ENCODE measurements around the gene FAM180A. TPM values are rescaled to one million over a fixed set of nuclear protein-coding genes. Genes with fewer than 3 reads are reported as not detected.

The FAM180A gene
- total and polyA plus RNA-seq, 9 of the 15 experiments (the other 6 are each of a cell fraction or from before 2014, with no cell fraction given), result not detected

- Histone ChIP-seq H3K36me3 (ENCODE audit: control insufficient read depth, insufficient read depth, low read length) (no peaks in the 10 kb centered on the region), H3K27ac (ENCODE audit: extremely low read depth, low read depth, low read length) (no peak overlapping the region), H4K20me1 (replicated peaks; ENCODE audit: control insufficient read depth, insufficient read depth, low read length) (peaks cover 15% of the 10 kb centered on the region; the same call in 1 of the 2 replicates), H3K4me2 (ENCODE audit: insufficient read depth, low read length) (no peak overlapping the region), H3K79me2 (ENCODE audit: control insufficient read depth, insufficient read depth, low read length) (no peaks in the 10 kb centered on the region), H2AFZ (ENCODE audit: low read depth, low read length) (no peak overlapping the region), H3K27me3 (ENCODE audit: control insufficient read depth in 2 of 2, insufficient read depth in 2 of 2, low read length in 2 of 2) (no peaks in the 10 kb centered on the region), H3K9me3 (replicated peaks; ENCODE audit: control insufficient read depth, insufficient read depth, low read depth, low read length) (no peaks in the 10 kb centered on the region), H3K9me1 (ENCODE audit: control insufficient read depth, insufficient read depth, low read length) (no peaks in the 10 kb centered on the region), H3K4me1 (replicated peaks in 1 of 2; ENCODE audit: control insufficient read depth in 2 of 2, insufficient read depth in 2 of 2, low read length in 2 of 2) (peaks cover 2 to 3% of the 10 kb centered on the region in 2 experiments; a peak in 3 of 5 replicates), H3K4me3 (no peak overlapping the region), H3K9ac (ENCODE audit: insufficient read depth in 1 of 2, low read depth in 2 of 2, low read length in 2 of 2) (no peak overlapping the region)
- BruUV-seq (replicated peaks), result no TSS peak
- ChIA-PET CTCF (ENCODE audit: low intra/inter-chr PET ratio) (interaction anchor here (0.7 kb wide), 1 partner anchor 82 kb away, joined by 4 read pairs; no protein-coding TSS in a partner anchor), POLR2A (interaction anchor here (0.7 to 2.8 kb wide), 7 partner anchors 10 to 258 kb away, joined by 3 to 9 read pairs (median 3); no protein-coding TSS in a partner anchor)
- no peak for ATAC-seq
- in situ Hi-C loops (cut with MboI), result no loop called here
- WGBS (ENCODE audit: insufficient coverage, low coverage, missing lambda C conversion rate), result 16% methylated on average over 3 of the region's 3 CpGs
- intact Hi-C loops (cut with micrococcal nuclease), result no loop called here
- no peak for FAIRE-seq
- no peak for TF ChIP-seq SP1 (CRISPR knock-in tag; IDR thresholded peaks at IDR 0.05)
- TF ChIP-seq SMAD4 (CRISPR knock-in tag; conservative IDR thresholded peaks at IDR 0.05), result no peak
- no peak for TF ChIP-seq NONO (IDR thresholded peaks at IDR 0.05; ENCODE audit: low read depth in 2 of 2, low read length in 1 of 2)
- DNase-seq (ENCODE audit: extremely low read depth in 1 of 4, low spot score in 3 of 4), result no peak
Measured at GRCh38 chr7:135684136-135684535, 64.5 kb downstream of the FAM180A start.

GRCh38 chr7:135683609-135684008, 65.0 kb downstream of the FAM180A start:
- ATAC-seq (no peak), FAIRE-seq (no peak), DNase-seq (ENCODE audit: extremely low read depth in 1 of 4, low spot score in 3 of 4) (no peak)
- Histone ChIP-seq H3K79me2 (ENCODE audit: control insufficient read depth, insufficient read depth, low read length) (no peaks in the 10 kb centered on the region), H3K4me3 (no peak overlapping the region), H4K20me1 (replicated peaks; ENCODE audit: control insufficient read depth, insufficient read depth, low read length) (peaks cover 15% of the 10 kb centered on the region; the same call in 1 of the 2 replicates), H2AFZ (ENCODE audit: low read depth, low read length) (no peak overlapping the region), H3K4me2 (ENCODE audit: insufficient read depth, low read length) (no peak overlapping the region), H3K9ac (ENCODE audit: insufficient read depth in 1 of 2, low read depth in 2 of 2, low read length in 2 of 2) (no peak overlapping the region), H3K27me3 (ENCODE audit: control insufficient read depth in 2 of 2, insufficient read depth in 2 of 2, low read length in 2 of 2) (no peaks in the 10 kb centered on the region), H3K4me1 (replicated peaks in 1 of 2; ENCODE audit: control insufficient read depth in 2 of 2, insufficient read depth in 2 of 2, low read length in 2 of 2) (peaks cover 2 to 3% of the 10 kb centered on the region in 2 experiments; a peak in 3 of 5 replicates), H3K27ac (ENCODE audit: extremely low read depth, low read depth, low read length) (no peak overlapping the region), H3K9me1 (ENCODE audit: control insufficient read depth, insufficient read depth, low read length) (no peaks in the 10 kb centered on the region), H3K36me3 (ENCODE audit: control insufficient read depth, insufficient read depth, low read length) (no peaks in the 10 kb centered on the region), H3K9me3 (replicated peaks; ENCODE audit: control insufficient read depth, insufficient read depth, low read depth, low read length) (no peaks in the 10 kb centered on the region)
- ChIA-PET POLR2A (interaction anchor here (0.9 to 2.8 kb wide), 5 partner anchors 9 to 258 kb away, joined by 3 to 9 read pairs (median 3); no protein-coding TSS in a partner anchor), CTCF (ENCODE audit: low intra/inter-chr PET ratio) (no interaction called here)
- BruUV-seq (replicated peaks), result no TSS peak
- in situ Hi-C loops (cut with MboI) (no loop called here), intact Hi-C loops (cut with micrococcal nuclease) (no loop called here)
- WGBS (ENCODE audit: insufficient coverage, low coverage, missing lambda C conversion rate), result 71% methylated on average over 3 of the region's 3 CpGs
- TF ChIP-seq ZNF609 (CRISPR knock-in tag; IDR thresholded peaks at IDR 0.05; ENCODE audit: borderline replicate concordance) (no peak), CAMTA2 (CRISPR knock-in tag; conservative IDR thresholded peaks at IDR 0.05) (no peak), ZNF830 (CRISPR knock-in tag; IDR thresholded peaks at IDR 0.05) (no peak), SPI1 (IDR thresholded peaks at IDR 0.05; ENCODE audit: borderline replicate concordance, low read depth, low read length) (peak; percentile 68; the same call in 1 of the 2 replicates), GABPB2 (CRISPR knock-in tag; conservative IDR thresholded peaks at IDR 0.05) (no peak), NR4A1 (CRISPR knock-in tag; IDR thresholded peaks at IDR 0.05) (no peak), NR4A1 (tag; IDR thresholded peaks at IDR 0.05) (no peak), ZNF780A (CRISPR knock-in tag; IDR thresholded peaks at IDR 0.05) (no peak)

Measured in K562 (cell line).